ENCODE measurements around the gene C1orf21.

Gene C1orf21

GRCh38 chr1:184428604-184429003, 41.8 kb downstream of the C1orf21 start:
- CTCF ChIA-PET = interaction anchor here (1.2 kb wide), 1 partner anchor 10 kb away, joined by 3 read pairs; no protein-coding TSS in a partner anchor
- TF ChIP-seq CTCF (IDR thresholded peaks at IDR 0.05; ENCODE audit: control extremely low read depth, extremely low read depth, low read depth, missing control alignments) = no peak
- POLR2A ChIA-PET = no interaction called here
- DNase-seq (ENCODE audit: extremely low spot score) = no peak

GRCh38 chr1:184429335-184429734, 42.5 kb downstream of the C1orf21 start:
- ChIA-PET POLR2A (no interaction called here), CTCF (no interaction called here)
- DNase-seq (ENCODE audit: extremely low spot score) = no peak
- TF ChIP-seq CTCF (IDR thresholded peaks at IDR 0.05; ENCODE audit: control extremely low read depth, extremely low read depth, low read depth, missing control alignments) = no peak

- TF ChIP-seq CTCF (IDR thresholded peaks at IDR 0.05; ENCODE audit: control extremely low read depth, extremely low read depth, low read depth, missing control alignments) = no peak
- POLR2A ChIA-PET = no interaction called here
- CTCF ChIA-PET = no interaction called here
- DNase-seq (ENCODE audit: extremely low spot score) = no peak
Observed at GRCh38 chr1:184433956-184434502, 47.2 kb downstream of the C1orf21 start.

- POLR2A ChIA-PET = no interaction called here
- TF ChIP-seq CTCF (IDR thresholded peaks at IDR 0.05; ENCODE audit: control extremely low read depth, extremely low read depth, low read depth, missing control alignments) = no peak
- DNase-seq (ENCODE audit: extremely low spot score) = no peak
- CTCF ChIA-PET = interaction anchor here (2.7 kb wide), 1 partner anchor 13 kb away, joined by 7 read pairs; no protein-coding TSS in a partner anchor
Observed at GRCh38 chr1:184437291-184437690, 50.5 kb downstream of the C1orf21 start.

DNA sequence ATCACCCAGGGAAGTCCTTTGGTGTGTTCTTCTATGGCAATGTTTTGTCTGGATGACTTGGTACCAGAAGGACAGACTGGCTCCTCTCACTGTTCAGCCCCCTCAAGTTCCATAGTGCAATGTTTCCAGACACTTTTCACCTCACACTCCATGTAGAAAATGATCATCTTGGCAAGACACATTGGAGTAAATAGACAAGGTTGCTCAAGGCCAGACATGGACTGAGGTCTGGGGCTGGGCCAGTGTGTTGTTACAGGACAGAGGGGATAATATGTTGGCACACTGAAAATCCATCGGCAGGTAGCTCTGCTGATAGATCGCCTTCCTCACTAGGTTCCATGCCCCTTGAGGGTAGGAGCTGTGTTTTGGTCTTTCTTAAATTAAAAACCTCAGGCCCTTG, 51.5 kb downstream of the C1orf21 start:
- POLR2A ChIA-PET = no interaction called here
- TF ChIP-seq CTCF (IDR thresholded peaks at IDR 0.05; ENCODE audit: control extremely low read depth, extremely low read depth, low read depth, missing control alignments) = no peak
- CTCF ChIA-PET = interaction anchor here (0.8 to 2.7 kb wide), 2 partner anchors 12 to 59 kb away, joined by 3 to 7 read pairs; no protein-coding TSS in a partner anchor
- no peak for DNase-seq (ENCODE audit: extremely low spot score)

- no peak for TF ChIP-seq CTCF (IDR thresholded peaks at IDR 0.05; ENCODE audit: control extremely low read depth, extremely low read depth, low read depth, missing control alignments)
- DNase-seq (ENCODE audit: extremely low spot score) = no peak
- CTCF ChIA-PET = interaction anchor here (0.8 to 1.6 kb wide), 2 partner anchors 11 to 20 kb away, joined by 4 to 5 read pairs; no protein-coding TSS in a partner anchor
- POLR2A ChIA-PET = no interaction called here
Observed at GRCh38 chr1:184442260-184442659, 55.4 kb downstream of the C1orf21 start.
